ENCODE measurements around the gene ATP1A2.

ATP1A2 gene

GRCh38 chr1:160154790-160155189, 39.2 kb downstream of the ATP1A2 start:
- no peak for DNase-seq

GRCh38 chr1:160156361-160156760, 40.8 kb downstream of the ATP1A2 start:
- no peak for DNase-seq

- DNase-seq = no peak
These were observed 41.6 kb downstream of the ATP1A2 start for GRCh38 chr1:160157174-160157573.

GRCh38 chr1:160158031-160158430, 42.5 kb downstream of the ATP1A2 start:
- no peak for DNase-seq

GRCh38 chr1:160158534-160158933, 43.0 kb downstream of the ATP1A2 start:
- DNase-seq = no peak

- DNase-seq = no peak
These were observed 44.3 kb downstream of the ATP1A2 start for GRCh38 chr1:160159846-160160245.

- DNase-seq = no peak
These were observed 46.6 kb downstream of the ATP1A2 start for GRCh38 chr1:160161965-160162705.

GRCh38 chr1:160162931-160163330, 47.4 kb downstream of the ATP1A2 start:
- DNase-seq = no peak

GRCh38 chr1:160163615-160164014, 48.1 kb downstream of the ATP1A2 start:
- DNase-seq = no peak

- no peak for DNase-seq
These were observed 48.6 kb downstream of the ATP1A2 start for GRCh38 chr1:160164121-160164520.

- no peak for DNase-seq
These were observed 50.8 kb downstream of the ATP1A2 start for GRCh38 chr1:160166166-160166868.

- DNase-seq = no peak
These were observed 51.5 kb downstream of the ATP1A2 start for GRCh38 chr1:160167056-160167455.

- no peak for DNase-seq
These were observed 52.0 kb downstream of the ATP1A2 start for GRCh38 chr1:160167580-160167979.

- no peak for DNase-seq
These were observed 52.5 kb downstream of the ATP1A2 start for GRCh38 chr1:160168016-160168415.

GRCh38 chr1:160168609-160169369, 53.2 kb downstream of the ATP1A2 start:
- DNase-seq = no peak

- no peak for DNase-seq
These were observed 54.2 kb downstream of the ATP1A2 start for GRCh38 chr1:160169553-160170399.

- DNase-seq = no peak
These were observed 55.8 kb downstream of the ATP1A2 start for GRCh38 chr1:160171354-160171753.

- no peak for DNase-seq
These were observed 56.4 kb downstream of the ATP1A2 start for GRCh38 chr1:160171980-160172379.

GRCh38 chr1:160177231-160177630, 61.7 kb downstream of the ATP1A2 start:
- no peak for DNase-seq

GRCh38 chr1:160177667-160178066, 62.1 kb downstream of the ATP1A2 start:
- DNase-seq = no peak

- DNase-seq = no peak
These were observed 63.2 kb downstream of the ATP1A2 start for GRCh38 chr1:160178731-160179130.

- no peak for DNase-seq
These were observed 63.8 kb downstream of the ATP1A2 start for GRCh38 chr1:160179336-160179735.

GRCh38 chr1:160186246-160186645, 70.7 kb downstream of the ATP1A2 start:
- DNase-seq = no peak

All from NK-92 treated with Interleukin-12 subunit alpha and Interleukin-12 subunit beta, amount 100 ng/mL, for 24 hours (cell line).